Peyer's patch (tissue), 4 donors: ENCODE results near the gene PCDHGA5. TPM values are rescaled to one million over a fixed set of nuclear protein-coding genes. Genes with fewer than 3 reads are reported as not detected.
"Not testable (repeated sequence)": the region's sequence is repeated elsewhere in the genome, so short reads cannot be mapped to it uniquely, and the experiment has no call there.

Experiments
- DNase-seq, 3 donors: peaks; one replicate each; pipeline ENCODE4 v3.0.0-alpha.2; 2017 to 2019
- H3K27ac ChIP-seq, 4 donors: fragments of 200-600 bp; sonication (generic); one replicate each; pipeline ENCODE4 v1.5.1; 2016 to 2019
- H3K27me3 ChIP-seq, 2 donors: fragments of 200-600 bp; sonication (generic); one replicate each; pipeline ENCODE4 v1.5.1; 2019
- H3K36me3 ChIP-seq, 3 donors: fragments of 200-600 bp; sonication (generic); one replicate each; pipeline ENCODE4 v1.5.1; 2016 to 2019
- H3K4me1 ChIP-seq, 4 donors: fragments of 200-600 bp; sonication (generic); one replicate each; pipeline ENCODE4 v1.5.1; 2016 to 2019
- H3K4me3 ChIP-seq, 4 donors: fragments of 200-600 bp; sonication (generic); 1 replicate in 3 of 4; 2 replicates in 1 of 4; pipeline ENCODE4 v1.5.1; 2016 to 2019; ENCODE audit warnings: mild to moderate bottlenecking in 1 of 4
- H3K9me3 ChIP-seq, 4 donors: fragments of 200-600 bp; sonication (generic); one replicate each; pipeline ENCODE4 v1.5.1; 2016 to 2019; ENCODE audit warnings: mild to moderate bottlenecking in 1 of 4
- POLR2A ChIP-seq, 2 donors: fragments of 450-650 bp; IDR thresholded peaks; one replicate each; pipeline ENCODE4 v1.5.1; 2017; ENCODE audit warnings: antibody characterized with exemption in 2 of 2, mild to moderate bottlenecking in 2 of 2, moderate library complexity in 2 of 2
- total RNA-seq, 4 donors: library from RNA; depleted of rRNA; stranded (reverse); fragments of >200 nt; gene quantifications; one replicate each; pipeline ENCODE4 v1.1.0, GENCODE V29; 2016
- TF ChIP-seq, protein P1 (sequence below), 6 experiments: fragments of 450-650 bp in 4 of 6; fragments of 200-600 bp in 2 of 6; sonication (generic) in 1 of 6; IDR thresholded peaks; one replicate each; pipeline ENCODE4 v1.5.1; 2017 to 2019; ENCODE audit warnings: antibody characterized with exemption in 6 of 6, mild to moderate bottlenecking in 3 of 6, moderate library complexity in 1 of 6

The PCDHGA5 gene
- total RNA-seq, 4 donors from 2014 or later, result 0.94 to 10.7 (median 1.7) TPM

DNA sequence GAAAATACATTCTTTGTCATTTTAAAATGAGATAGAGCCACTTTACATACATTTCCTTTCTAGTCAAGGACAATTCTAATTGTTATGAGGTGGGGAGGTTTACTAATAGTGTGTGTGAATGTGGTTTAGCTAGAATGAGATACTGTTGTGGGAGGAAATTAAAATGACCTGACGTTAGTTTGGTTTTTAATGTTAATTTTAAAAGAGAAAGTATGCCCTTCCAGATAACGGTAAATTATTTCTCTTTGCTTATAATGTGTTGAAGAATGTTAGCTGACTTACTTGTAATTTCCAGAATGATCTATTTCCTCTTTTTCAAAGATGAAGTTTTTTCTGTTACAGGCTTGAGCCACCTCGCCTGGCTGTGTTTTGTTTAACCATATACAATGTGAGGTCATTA is 41.7 kb upstream of the PCDHGA5 start:
- Histone ChIP-seq H3K36me3 (peaks cover 0 to 24% (median 0%) of the 10 kb centered on the region in 3 donors), H3K4me1 (peaks cover 0 to 4% (median 0%) of the 10 kb centered on the region in 4 donors), H3K27me3 (no peaks in the 10 kb centered on the region), H3K27ac (no peak overlapping the region), H3K9me3 (peaks cover 0 to 37% (median 17%) of the 10 kb centered on the region in 4 donors), H3K4me3 (no peak overlapping the region)
- DNase-seq, result no peak
- TF ChIP-seq, protein P1, sequence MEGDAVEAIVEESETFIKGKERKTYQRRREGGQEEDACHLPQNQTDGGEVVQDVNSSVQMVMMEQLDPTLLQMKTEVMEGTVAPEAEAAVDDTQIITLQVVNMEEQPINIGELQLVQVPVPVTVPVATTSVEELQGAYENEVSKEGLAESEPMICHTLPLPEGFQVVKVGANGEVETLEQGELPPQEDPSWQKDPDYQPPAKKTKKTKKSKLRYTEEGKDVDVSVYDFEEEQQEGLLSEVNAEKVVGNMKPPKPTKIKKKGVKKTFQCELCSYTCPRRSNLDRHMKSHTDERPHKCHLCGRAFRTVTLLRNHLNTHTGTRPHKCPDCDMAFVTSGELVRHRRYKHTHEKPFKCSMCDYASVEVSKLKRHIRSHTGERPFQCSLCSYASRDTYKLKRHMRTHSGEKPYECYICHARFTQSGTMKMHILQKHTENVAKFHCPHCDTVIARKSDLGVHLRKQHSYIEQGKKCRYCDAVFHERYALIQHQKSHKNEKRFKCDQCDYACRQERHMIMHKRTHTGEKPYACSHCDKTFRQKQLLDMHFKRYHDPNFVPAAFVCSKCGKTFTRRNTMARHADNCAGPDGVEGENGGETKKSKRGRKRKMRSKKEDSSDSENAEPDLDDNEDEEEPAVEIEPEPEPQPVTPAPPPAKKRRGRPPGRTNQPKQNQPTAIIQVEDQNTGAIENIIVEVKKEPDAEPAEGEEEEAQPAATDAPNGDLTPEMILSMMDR (IDR thresholded peaks at IDR 0.05), result no peak
- no peak for TF ChIP-seq POLR2A (IDR thresholded peaks at IDR 0.05)

DNA sequence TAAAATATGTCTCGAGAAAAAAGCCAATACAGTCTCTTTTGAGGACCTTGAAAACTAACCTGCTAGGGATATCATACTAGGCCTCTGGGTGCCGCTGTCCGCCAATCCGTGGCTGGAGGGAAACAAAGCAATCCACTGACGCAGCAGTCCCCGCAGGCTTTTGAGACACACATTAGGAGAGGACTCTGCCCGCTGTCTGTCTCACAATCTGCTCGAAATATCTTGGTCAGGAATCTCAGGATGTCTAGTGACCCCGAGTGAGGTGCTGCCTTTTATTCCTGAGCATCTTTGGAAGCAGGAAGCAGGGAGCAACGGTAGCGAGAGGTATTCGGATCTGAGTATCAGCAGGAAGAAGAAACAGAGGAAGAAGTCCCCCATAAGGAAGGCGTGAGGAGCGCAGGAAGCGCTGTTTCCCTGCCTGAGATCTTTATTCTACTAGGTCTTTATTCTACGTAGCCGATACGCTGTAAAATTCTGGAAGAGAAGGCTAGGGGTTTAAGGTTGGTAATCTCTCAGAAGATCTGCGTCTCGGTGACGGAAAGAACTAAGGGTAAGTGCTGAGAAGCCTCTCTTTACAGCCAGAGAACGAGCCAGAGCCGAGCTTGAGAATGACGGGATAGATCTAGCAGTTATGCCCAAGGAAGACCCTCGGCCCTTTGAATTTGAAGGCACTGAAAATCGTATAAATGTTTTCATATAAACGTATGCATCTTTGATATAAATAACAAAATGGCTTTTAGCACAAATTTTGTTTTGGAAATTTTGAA is 37.7 kb upstream of the PCDHGA5 start:
- Histone ChIP-seq H3K27me3 (no peaks in the 10 kb centered on the region), H3K27ac (no peak overlapping the region), H3K4me1 (peaks cover 0 to 2% (median 0%) of the 10 kb centered on the region in 4 donors), H3K9me3 (peaks cover 0 to 24% (median 5%) of the 10 kb centered on the region in 4 donors), H3K36me3 (no peaks in the 10 kb centered on the region), H3K4me3 (peak overlapping the region; percentile 12 to 43 (median 28))
- TF ChIP-seq POLR2A (IDR thresholded peaks at IDR 0.05), result no peak
- TF ChIP-seq, protein P1 (IDR thresholded peaks at IDR 0.05), result peak in 5 of 6 experiments; percentile 19 to 48 (median 38)
- DNase-seq, result peak; percentile 61 to 82 (median 65)

DNA sequence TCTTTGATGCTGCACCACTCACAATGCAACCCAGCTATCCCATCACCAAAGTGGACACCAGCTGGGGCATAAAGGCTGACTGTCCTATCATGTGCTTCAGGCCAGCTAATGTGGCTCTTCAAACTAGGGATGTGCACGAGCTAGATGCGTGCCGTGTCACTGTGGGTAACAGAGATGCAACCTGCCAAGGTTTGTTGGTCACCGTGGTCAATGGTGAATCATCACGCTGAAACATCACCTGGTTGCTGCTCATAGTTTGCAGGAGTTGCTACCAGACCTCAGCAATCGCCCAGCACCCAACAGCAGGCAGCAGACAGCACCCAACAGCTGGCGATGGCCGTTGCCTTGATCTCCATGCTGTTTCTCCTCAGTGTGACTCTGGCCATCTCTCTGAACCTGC is 35.7 kb upstream of the PCDHGA5 start:
- Histone ChIP-seq H3K27me3 (no peaks in the 10 kb centered on the region), H3K36me3 (no peaks in the 10 kb centered on the region), H3K4me1 (no peaks in the 10 kb centered on the region), H3K4me3 (no peak overlapping the region), H3K9me3 (peaks cover 0 to 28% (median 10%) of the 10 kb centered on the region in 4 donors), H3K27ac (no peak overlapping the region)
- DNase-seq, result no peak
- no peak for TF ChIP-seq POLR2A (IDR thresholded peaks at IDR 0.05)
- TF ChIP-seq, protein P1 (IDR thresholded peaks at IDR 0.05), result no peak

DNA sequence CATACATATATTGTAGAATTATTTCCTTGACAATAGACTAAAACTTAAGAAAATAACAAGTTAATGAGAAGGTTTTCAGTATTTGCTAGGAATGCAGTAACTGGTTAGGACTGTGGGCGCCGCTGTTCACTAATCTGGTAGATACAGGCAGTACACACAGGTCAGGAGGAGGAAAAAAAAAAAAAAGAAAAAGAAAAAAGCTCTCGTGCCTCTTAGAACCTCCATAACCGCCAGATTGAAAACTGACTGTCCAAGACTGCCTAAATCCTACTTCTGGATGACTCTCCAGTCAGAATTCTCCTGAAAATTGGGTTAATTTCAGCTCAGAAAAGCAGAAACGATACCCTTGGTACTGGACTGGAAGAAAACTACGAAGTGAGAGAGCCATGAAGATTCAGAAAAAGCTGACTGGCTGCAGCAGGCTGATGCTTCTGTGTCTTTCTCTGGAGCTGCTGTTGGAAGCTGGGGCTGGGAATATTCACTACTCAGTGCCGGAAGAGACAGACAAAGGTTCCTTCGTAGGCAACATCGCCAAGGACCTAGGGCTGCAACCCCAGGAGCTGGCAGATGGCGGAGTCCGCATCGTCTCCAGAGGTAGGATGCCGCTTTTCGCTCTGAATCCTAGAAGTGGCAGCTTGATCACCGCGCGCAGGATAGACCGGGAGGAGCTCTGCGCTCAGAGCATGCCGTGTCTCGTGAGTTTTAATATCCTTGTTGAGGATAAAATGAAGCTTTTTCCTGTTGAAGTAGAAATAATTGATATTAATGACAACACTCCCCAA is 33.5 kb upstream of the PCDHGA5 start, which contains the start of gene PCDHGA1:
TSS of gene PCDHGA1 (plus strand) at position 216 of the 782 bp plus-strand sequence.
- Histone ChIP-seq H3K4me1 (no peaks in the 10 kb centered on the region), H3K9me3 (peaks cover 0 to 35% (median 13%) of the 10 kb centered on the region in 4 donors), H3K36me3 (no peaks in the 10 kb centered on the region), H3K27ac (no peak within 1 kb of the TSS), H3K27me3 (no peaks in the 10 kb centered on the region), H3K4me3 (no peak within 1 kb of the TSS)
- no peak for TF ChIP-seq POLR2A (IDR thresholded peaks at IDR 0.05)
- TF ChIP-seq, protein P1 (IDR thresholded peaks at IDR 0.05), result peak in 1 of 6 experiments; percentile 11
- peak in 1 of 3 donors; percentile 25 for DNase-seq

DNA sequence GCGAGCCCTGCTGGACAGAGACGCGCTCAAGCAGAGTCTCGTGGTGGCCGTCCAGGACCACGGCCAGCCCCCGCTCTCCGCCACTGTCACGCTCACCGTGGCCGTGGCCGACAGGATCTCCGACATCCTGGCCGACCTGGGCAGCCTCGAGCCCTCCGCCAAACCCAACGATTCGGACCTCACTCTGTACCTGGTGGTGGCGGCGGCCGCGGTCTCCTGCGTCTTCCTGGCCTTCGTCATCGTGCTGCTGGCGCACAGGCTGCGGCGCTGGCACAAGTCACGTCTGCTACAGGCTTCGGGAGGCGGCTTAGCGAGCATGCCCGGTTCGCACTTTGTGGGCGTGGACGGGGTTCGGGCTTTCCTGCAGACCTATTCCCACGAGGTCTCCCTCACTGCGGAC is 31.4 kb upstream of the PCDHGA5 start:
- not testable (repeated sequence) for H3K4me3 ChIP-seq, H3K27ac ChIP-seq, DNase-seq, H3K36me3 ChIP-seq, H3K27me3 ChIP-seq, H3K4me1 ChIP-seq
- H3K9me3 ChIP-seq, result peaks cover 0 to 35% (median 12%) of the 10 kb centered on the region in 4 donors
